Hematopoietic multipotent progenitor cell treated with erythropoietin and hydrocortisone succinate and interleukin-3 and kit ligand, for 4 days (in vitro differentiated cells): ENCODE data around the gene RHOA.

Experiments used
- DNase-seq: peaks from one replicate; pipeline ENCODE4 v3.0.0-alpha.2; 2015

The RHOA gene

DNA sequence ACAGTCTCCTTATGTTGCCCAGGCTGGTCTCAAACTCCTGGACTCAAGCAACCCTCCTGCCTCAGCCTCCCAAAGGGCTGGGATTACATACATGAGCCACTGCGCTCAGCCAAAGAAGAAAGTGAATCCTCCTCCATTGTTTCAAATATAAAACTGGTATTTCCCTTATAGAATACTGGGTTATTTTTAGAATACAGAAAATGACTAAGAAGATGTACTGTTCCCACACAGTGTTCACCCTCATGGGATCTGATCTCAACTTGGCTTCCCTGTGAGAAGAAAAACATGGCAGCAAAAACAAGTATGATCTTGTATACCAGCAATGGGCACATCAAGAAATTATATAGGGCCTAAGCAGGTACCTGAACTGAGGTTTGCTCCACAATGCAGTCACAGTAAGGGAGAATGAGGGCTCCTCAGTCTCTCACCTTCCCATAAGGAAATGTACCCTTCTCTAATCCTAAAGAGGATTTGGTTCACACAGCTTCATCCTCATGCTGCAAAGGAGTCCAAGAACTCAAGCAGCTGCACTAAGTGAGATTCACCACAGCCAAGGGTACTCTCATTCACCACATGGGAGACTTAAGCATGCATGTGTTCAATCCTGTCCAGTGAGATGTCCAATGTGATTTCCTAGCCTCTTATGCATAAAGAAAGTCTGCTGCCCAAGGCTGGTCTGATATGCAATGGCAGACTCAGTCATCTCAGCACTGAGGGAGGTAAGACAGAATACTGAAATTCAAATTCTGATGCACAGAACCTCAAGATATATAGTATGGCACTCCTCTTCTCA, 97.7 kb downstream of the RHOA start:
- DNase-seq = no peak

GRCh38 chr3:49311283-49311682, 100.5 kb downstream of the RHOA start:
- no peak for DNase-seq

DNA sequence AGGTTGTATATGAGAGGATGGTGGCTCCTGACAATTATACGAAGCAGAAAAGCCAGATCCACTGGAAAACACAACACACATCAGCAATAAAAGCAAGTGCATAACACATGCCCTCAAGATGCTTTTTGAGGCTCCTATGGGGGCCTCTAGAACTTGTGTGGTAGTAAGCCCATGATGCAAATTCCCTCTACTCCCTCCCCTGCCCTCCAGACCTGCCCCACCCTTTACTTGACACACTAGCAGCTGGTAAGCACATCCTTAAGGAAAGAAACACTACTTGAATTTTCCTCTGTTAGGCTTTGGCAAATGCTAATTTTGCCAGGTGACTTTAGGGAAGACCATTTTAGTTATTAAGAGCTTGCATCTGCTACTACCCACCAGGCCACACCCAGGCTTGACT, 101.1 kb downstream of the RHOA start:
- DNase-seq = no peak
